ENCODE measurements around the gene MAU2. TPM values are rescaled to one million over a fixed set of nuclear protein-coding genes. Genes with fewer than 3 reads are reported as not detected.
A peak's percentile ranks its signal among the peaks of the same experiment; 100 is the strongest.

MAU2 gene
- total RNA-seq: 55.3 and 60.3 TPM in 2 replicates

DNA sequence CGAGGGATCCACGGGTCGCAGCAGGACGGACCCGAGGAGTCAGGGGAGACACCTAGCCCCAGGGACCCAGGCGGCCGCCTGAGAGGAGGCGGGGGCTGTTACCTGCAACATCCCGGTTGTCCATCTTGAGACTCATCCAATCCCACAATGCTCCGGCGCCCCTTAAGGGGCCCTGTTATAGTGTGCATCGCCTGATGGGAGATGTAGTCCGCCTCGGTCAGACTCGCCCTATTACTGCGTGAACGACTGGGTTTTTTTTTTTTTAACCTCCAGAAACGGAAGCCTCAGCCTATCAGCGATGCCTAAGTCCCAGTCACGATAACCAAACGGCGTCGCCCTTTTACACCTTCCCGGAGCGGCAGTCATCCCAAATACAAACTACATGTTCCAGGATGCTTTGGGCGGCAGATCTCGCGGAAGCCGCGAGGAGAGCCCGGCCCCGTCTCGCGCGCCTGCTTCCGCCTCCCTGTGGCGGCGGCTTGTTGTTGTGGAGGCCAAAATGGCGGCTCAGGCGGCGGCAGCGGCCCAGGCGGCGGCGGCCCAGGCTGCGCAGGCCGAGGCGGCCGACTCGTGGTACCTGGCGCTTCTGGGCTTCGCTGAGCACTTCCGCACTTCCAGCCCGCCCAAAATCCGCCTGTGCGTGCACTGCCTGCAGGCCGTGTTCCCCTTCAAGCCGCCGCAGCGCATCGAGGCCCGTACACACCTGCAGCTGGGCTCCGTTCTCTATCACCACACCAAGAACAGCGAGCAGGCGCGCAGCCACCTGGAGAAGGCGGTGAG, at the start of gene MAU2, which contains the start of gene SUGP1:
TSS of gene MAU2 (plus strand) at position 469 of the 780 bp plus-strand sequence. CDS start at position 500, 31 bp downstream.
TSS of gene SUGP1 (minus strand) at position 149 of the 780 bp plus-strand sequence. CDS start at position 136, 13 bp downstream.
- intact Hi-C loops (cut with micrococcal nuclease): loop anchor here (1.0 to 2.0 kb wide), 3 partner anchors 40 to 182 kb away; partner anchors contain the start of genes BORCS8, RFXANK and TMEM161A
- Mint-ChIP-seq H3K36me3 (ENCODE audit: low read depth) (peaks cover 33% of the 10 kb centered on the region), H3K27ac (peak within 1 kb of the TSS; percentile 100), H3K9me3 (no peaks in the 10 kb centered on the region), H3K4me1 (ENCODE audit: low read depth) (peaks cover 29% of the 10 kb centered on the region), H3K4me3 (ENCODE audit: low read depth) (peak within 1 kb of the TSS; percentile 95), H3K27me3 (ENCODE audit: low read depth) (no peaks in the 10 kb centered on the region)
- peak; percentile 91 for DNase-seq (ENCODE audit: low spot score)

- intact Hi-C loops (cut with micrococcal nuclease): no loop called here
- H3K4me3 Mint-ChIP-seq (ENCODE audit: low read depth): no peak overlapping the region
- H3K27me3 Mint-ChIP-seq (ENCODE audit: low read depth): peaks cover 25% of the 10 kb centered on the region
- no peak overlapping the region for H3K27ac Mint-ChIP-seq
- H3K36me3 Mint-ChIP-seq (ENCODE audit: low read depth): peaks cover 9% of the 10 kb centered on the region
- peaks cover 3% of the 10 kb centered on the region for H3K4me1 Mint-ChIP-seq (ENCODE audit: low read depth)
- no peak for DNase-seq (ENCODE audit: low spot score)
- no peaks in the 10 kb centered on the region for H3K9me3 Mint-ChIP-seq
Measured at GRCh38 chr19:19271828-19272599, 48.6 kb upstream of the MAU2 start.

GRCh38 chr19:19274146-19274545, 46.5 kb upstream of the MAU2 start:
- Mint-ChIP-seq H3K27me3 (ENCODE audit: low read depth) (peaks cover 25% of the 10 kb centered on the region), H3K9me3 (no peaks in the 10 kb centered on the region), H3K4me3 (ENCODE audit: low read depth) (no peak overlapping the region), H3K27ac (no peak overlapping the region), H3K4me1 (ENCODE audit: low read depth) (peaks cover 3% of the 10 kb centered on the region), H3K36me3 (ENCODE audit: low read depth) (peaks cover 20% of the 10 kb centered on the region)
- intact Hi-C loops (cut with micrococcal nuclease): no loop called here
- DNase-seq (ENCODE audit: low spot score): no peak

- no peak overlapping the region for H3K4me3 Mint-ChIP-seq (ENCODE audit: low read depth)
- H3K4me1 Mint-ChIP-seq (ENCODE audit: low read depth): peaks cover 3% of the 10 kb centered on the region
- H3K9me3 Mint-ChIP-seq: no peaks in the 10 kb centered on the region
- H3K27me3 Mint-ChIP-seq (ENCODE audit: low read depth): peaks cover 25% of the 10 kb centered on the region
- no peak for DNase-seq (ENCODE audit: low spot score)
- intact Hi-C loops (cut with micrococcal nuclease): no loop called here
- H3K27ac Mint-ChIP-seq: no peak overlapping the region
- H3K36me3 Mint-ChIP-seq (ENCODE audit: low read depth): peaks cover 21% of the 10 kb centered on the region
Measured at GRCh38 chr19:19274716-19275565, 45.7 kb upstream of the MAU2 start.

GRCh38 chr19:19276386-19276785, 44.2 kb upstream of the MAU2 start:
- H3K4me3 Mint-ChIP-seq (ENCODE audit: low read depth): no peak overlapping the region
- H3K27me3 Mint-ChIP-seq (ENCODE audit: low read depth): peaks cover 20% of the 10 kb centered on the region
- H3K4me1 Mint-ChIP-seq (ENCODE audit: low read depth): peaks cover 3% of the 10 kb centered on the region
- H3K9me3 Mint-ChIP-seq: no peaks in the 10 kb centered on the region
- H3K27ac Mint-ChIP-seq: no peak overlapping the region
- no peak for DNase-seq (ENCODE audit: low spot score)
- H3K36me3 Mint-ChIP-seq (ENCODE audit: low read depth): peaks cover 26% of the 10 kb centered on the region
- intact Hi-C loops (cut with micrococcal nuclease): no loop called here

DNA sequence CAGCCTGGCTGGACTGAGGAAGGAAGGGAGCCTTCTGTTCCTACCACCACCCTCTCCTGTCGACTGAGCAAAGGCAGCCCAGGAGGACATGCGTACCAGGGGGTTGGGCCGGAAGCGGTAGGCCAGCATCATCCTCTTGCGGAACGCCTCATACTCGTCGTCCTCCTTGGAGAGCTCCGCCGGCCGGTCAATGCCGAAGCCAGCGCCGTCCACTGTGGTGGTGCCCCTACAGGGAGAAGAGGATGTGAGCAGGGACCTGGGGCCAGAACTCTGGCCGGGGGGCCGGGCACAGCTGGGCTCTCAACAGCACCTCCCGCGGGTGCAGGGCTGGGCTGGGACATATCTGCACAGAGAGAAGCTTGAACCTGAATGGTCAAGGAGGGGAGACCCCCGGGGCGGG, 43.8 kb upstream of the MAU2 start:
- no peak for DNase-seq (ENCODE audit: low spot score)
- Mint-ChIP-seq H3K27me3 (ENCODE audit: low read depth) (peaks cover 18% of the 10 kb centered on the region), H3K4me3 (ENCODE audit: low read depth) (no peak overlapping the region), H3K27ac (no peak overlapping the region), H3K4me1 (ENCODE audit: low read depth) (peaks cover 3% of the 10 kb centered on the region), H3K9me3 (no peaks in the 10 kb centered on the region), H3K36me3 (ENCODE audit: low read depth) (peaks cover 26% of the 10 kb centered on the region)
- intact Hi-C loops (cut with micrococcal nuclease): no loop called here

GRCh38 chr19:19278315-19278714, 42.3 kb upstream of the MAU2 start:
- Mint-ChIP-seq H3K27ac (no peak overlapping the region), H3K9me3 (no peaks in the 10 kb centered on the region), H3K4me1 (ENCODE audit: low read depth) (peaks cover 3% of the 10 kb centered on the region), H3K4me3 (ENCODE audit: low read depth) (no peak overlapping the region), H3K27me3 (ENCODE audit: low read depth) (peaks cover 10% of the 10 kb centered on the region), H3K36me3 (ENCODE audit: low read depth) (peaks cover 26% of the 10 kb centered on the region)
- no peak for DNase-seq (ENCODE audit: low spot score)
- intact Hi-C loops (cut with micrococcal nuclease): no loop called here

GRCh38 chr19:19279062-19279612, 41.5 kb upstream of the MAU2 start:
- no peak for DNase-seq (ENCODE audit: low spot score)
- intact Hi-C loops (cut with micrococcal nuclease): no loop called here
- Mint-ChIP-seq H3K4me1 (ENCODE audit: low read depth) (no peaks in the 10 kb centered on the region), H3K36me3 (ENCODE audit: low read depth) (peaks cover 30% of the 10 kb centered on the region), H3K9me3 (no peaks in the 10 kb centered on the region), H3K27ac (no peak overlapping the region), H3K27me3 (ENCODE audit: low read depth) (peaks cover 2% of the 10 kb centered on the region), H3K4me3 (ENCODE audit: low read depth) (no peak overlapping the region)

DNA sequence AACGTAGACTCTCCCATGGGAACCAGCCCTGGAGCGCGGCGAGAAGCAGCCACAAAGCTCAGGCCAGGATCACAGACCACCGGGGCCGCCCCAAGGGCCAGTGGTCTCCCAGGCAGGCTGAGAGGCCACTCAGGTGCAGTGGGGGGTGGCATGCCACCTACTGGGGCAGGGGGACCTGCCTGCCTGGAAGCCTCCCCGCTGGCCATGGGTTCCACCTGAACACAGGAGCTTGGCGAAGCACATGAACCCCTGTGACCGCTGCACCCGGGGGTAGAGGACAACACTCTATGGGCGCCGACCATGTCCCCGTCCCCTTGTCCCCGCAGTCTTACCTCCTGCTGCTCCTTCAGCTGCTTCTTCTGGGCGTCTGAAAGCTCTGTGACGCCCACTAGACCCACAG, 40.8 kb upstream of the MAU2 start:
- Mint-ChIP-seq H3K27ac (no peak overlapping the region), H3K9me3 (no peaks in the 10 kb centered on the region), H3K4me3 (ENCODE audit: low read depth) (no peak overlapping the region), H3K36me3 (ENCODE audit: low read depth) (peaks cover 36% of the 10 kb centered on the region), H3K27me3 (ENCODE audit: low read depth) (no peaks in the 10 kb centered on the region), H3K4me1 (ENCODE audit: low read depth) (no peaks in the 10 kb centered on the region)
- DNase-seq (ENCODE audit: low spot score): no peak
- intact Hi-C loops (cut with micrococcal nuclease): no loop called here

- intact Hi-C loops (cut with micrococcal nuclease): no loop called here
- Mint-ChIP-seq H3K27me3 (ENCODE audit: low read depth) (no peaks in the 10 kb centered on the region), H3K27ac (no peak overlapping the region), H3K4me3 (ENCODE audit: low read depth) (no peak overlapping the region), H3K4me1 (ENCODE audit: low read depth) (no peaks in the 10 kb centered on the region), H3K36me3 (ENCODE audit: low read depth) (peaks cover 38% of the 10 kb centered on the region), H3K9me3 (no peaks in the 10 kb centered on the region)
- no peak for DNase-seq (ENCODE audit: low spot score)
Measured at GRCh38 chr19:19280561-19280960, 40.1 kb upstream of the MAU2 start.

- no peak for DNase-seq (ENCODE audit: low spot score)
- Mint-ChIP-seq H3K27me3 (ENCODE audit: low read depth) (no peaks in the 10 kb centered on the region), H3K36me3 (ENCODE audit: low read depth) (peaks cover 40% of the 10 kb centered on the region), H3K4me3 (ENCODE audit: low read depth) (no peak overlapping the region), H3K4me1 (ENCODE audit: low read depth) (no peaks in the 10 kb centered on the region), H3K9me3 (no peaks in the 10 kb centered on the region), H3K27ac (no peak overlapping the region)
- intact Hi-C loops (cut with micrococcal nuclease): no loop called here
Measured at GRCh38 chr19:19285686-19286085, 34.9 kb upstream of the MAU2 start.

GRCh38 chr19:19292607-19293006, 28.0 kb upstream of the MAU2 start:
- no peak overlapping the region for H3K4me3 Mint-ChIP-seq (ENCODE audit: low read depth)
- no peaks in the 10 kb centered on the region for H3K27me3 Mint-ChIP-seq (ENCODE audit: low read depth)
- intact Hi-C loops (cut with micrococcal nuclease): no loop called here
- no peaks in the 10 kb centered on the region for H3K4me1 Mint-ChIP-seq (ENCODE audit: low read depth)
- DNase-seq (ENCODE audit: low spot score): no peak
- no peak overlapping the region for H3K27ac Mint-ChIP-seq
- peaks cover 64% of the 10 kb centered on the region for H3K36me3 Mint-ChIP-seq (ENCODE audit: low read depth)
- H3K9me3 Mint-ChIP-seq: no peaks in the 10 kb centered on the region
